GM18868 (cell line): Measurements from ENCODE around the gene GOLGA8F.
"Not testable (repeated sequence)": the region's sequence is repeated elsewhere in the genome, so short reads cannot be mapped to it uniquely, and the experiment has no call there.

Source experiments
- ATAC-seq: cut with Tn5 transposase; IDR thresholded peaks from one replicate; pipeline ENCODE4 v1.9.1; 2021; ENCODE audit warnings: mild to moderate bottlenecking, moderate library complexity; ENCODE audit not compliant: unreplicated experiment

GOLGA8F gene, protein sequence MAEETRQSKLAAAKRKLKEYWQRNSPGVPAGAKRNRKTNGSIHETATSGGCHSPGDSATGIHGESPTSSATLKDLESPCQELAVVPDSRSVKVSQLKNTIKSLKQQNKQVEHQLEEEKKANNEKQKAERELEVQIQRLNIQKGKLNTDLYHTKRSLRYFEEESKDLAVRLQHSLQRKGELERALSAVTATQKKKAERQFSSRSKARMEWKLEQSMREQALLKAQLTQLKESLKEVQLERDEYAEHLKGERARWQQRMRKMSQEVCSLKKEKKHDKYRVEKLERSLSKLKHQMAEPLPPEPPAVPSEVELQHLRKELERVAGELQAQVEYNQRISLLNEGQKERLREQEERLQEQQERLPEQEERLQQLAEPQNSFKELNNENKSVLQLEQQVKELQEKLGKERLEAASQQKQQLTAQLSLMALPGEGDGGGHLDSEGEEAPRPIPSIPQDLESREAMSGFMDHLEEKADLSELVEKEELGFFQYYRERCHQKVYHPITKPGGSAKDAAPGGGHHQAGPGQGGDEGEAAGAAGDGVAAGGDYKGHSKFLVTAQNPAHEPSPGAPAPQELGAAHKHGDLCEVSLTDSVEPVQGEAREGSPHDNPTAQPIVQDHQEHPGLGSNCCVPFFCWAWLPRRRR

DNA sequence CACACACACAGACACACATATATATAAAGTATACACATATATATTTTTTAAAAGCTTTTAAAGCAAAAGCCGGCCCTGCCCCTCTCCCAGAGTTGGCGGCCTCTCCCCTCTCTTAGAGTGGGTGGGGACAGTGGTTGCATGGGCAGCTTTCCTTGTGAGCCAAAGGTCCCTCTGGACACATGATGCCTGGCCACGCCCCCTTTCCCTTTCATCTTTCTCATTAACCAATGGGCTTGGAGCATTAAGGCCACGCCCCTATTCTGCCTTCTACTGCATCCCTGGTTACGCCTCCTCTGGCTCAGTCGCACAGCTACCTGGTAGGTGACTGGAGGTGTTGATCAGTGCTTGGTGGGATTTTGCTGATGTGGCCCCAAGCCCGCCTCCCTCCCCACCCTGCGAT, at the start of gene GOLGA8F:
TSS of gene GOLGA8F (plus strand) at position 301 of the 400 bp plus-strand sequence. CDS start at position 399, 98 bp downstream.
- ATAC-seq: not testable (repeated sequence)

DNA sequence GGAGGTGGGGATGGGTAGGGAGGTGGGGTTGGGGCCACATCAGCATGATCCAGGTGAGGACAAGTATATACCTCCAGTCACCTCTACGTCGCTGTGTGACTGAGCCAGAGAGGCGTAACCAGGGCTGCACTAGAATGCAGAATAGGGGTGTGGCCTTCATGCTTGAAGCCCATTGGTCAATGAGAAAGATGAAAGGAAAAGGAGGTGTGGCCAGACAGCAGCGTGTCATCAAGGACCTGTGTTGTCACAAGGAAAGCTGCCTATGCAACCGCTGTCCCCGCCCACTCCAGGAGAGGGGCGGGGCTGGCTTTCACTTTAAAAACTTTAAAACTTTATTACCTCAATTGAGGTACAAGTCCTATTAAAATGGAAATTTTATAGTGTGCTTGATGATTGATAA, 20.5 kb upstream of the GOLGA8F start, which contains the start of gene GOLGA6L24:
TSS of gene GOLGA6L24 (minus strand) at position 101 of the 400 bp plus-strand sequence. CDS start at position 40, 61 bp downstream.
- not testable (repeated sequence) for ATAC-seq

DNA sequence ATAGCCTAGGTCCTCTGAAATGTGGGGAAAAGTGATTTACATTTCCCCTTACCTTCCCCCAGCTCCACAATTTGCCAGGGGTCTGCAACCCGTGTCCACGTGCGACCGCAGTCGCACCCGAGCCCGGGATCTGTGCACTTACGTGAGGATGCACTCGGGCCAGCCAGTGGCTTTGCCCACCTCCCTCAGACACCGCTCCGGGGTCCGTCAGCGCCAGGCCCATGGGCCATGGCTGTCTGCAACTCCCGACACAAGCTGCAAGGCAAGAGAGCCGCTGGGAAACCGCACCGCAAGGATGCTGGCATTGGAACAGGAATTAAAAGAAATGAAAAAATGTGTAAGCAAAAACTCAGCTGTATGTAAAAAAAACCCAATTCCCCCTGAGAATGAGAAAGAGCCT, 13.0 kb upstream of the GOLGA8F start:
- ATAC-seq: not testable (repeated sequence)

DNA sequence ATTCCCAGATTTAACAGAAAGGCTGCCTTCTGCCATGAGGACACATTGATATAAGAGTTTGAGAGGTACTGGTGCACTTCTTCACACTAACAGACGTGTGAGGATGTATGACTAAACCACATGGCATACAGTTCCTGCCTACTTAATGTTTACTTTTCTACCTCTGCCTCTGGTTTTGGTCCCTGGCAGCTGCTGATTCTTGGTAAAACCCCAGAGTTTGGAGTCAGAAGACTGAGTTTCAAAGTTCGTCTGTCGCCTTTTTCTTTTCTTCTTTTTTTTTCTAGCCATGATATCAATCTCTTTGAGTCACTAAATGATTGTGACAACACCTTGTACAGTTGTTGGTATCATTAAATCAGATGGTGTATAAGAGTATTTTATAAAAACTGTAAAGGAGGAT, 1.6 kb downstream of the GOLGA8F start:
- ATAC-seq: not testable (repeated sequence)

DNA sequence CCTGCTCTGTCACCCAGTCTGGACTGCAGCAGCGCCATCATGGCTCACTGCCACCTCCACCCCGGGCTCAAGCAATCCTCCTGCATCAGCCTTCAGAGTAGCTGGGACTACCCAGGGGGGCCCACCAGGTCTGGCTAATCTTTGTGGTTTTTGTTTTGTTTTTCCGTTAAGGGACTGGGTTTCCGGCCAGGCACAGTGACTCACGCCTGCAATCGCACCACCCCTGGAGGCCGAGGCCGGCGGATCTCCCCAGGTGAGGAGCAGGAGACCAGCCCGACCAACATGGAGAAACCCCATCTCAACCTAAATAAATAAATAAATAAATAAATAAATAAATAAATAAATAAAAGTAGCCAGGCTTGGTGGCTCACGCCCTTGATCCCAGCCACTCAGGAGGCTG, 17.6 kb downstream of the GOLGA8F start:
- not testable (repeated sequence) for ATAC-seq

DNA sequence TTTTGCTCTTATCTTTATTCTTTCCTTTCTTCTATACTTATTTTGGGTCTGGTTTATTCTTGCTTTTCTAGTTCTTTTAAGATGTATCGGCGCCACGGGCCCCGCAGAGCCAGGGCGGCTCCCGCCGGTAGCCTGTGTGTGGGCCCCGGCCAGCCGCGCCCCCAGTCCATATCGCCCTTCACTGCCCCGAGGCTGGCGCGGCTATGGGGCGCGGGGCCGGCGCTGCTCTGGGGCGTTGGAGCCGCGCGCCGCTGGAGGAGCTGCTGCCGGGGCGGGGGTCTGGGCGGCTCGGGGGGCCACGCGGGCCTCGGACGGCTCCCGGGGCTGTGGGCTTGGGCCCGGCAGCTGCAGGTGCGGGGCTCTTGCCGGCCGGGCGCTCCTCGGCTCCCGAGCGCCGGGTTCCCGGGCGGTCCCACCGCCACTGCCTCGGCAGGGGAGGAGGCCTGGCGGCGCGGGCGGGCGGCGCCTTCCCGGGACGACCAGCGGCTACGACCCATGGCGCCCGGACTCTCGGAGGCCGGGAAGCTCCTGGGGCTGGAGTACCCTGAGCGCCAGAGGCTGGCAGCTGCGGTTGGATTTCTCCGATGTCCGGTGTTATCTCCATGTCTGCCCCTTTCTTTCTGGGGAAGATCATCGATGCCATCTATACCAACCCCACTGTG, 24.4 kb downstream of the GOLGA8F start:
- not testable (repeated sequence) for ATAC-seq

DNA sequence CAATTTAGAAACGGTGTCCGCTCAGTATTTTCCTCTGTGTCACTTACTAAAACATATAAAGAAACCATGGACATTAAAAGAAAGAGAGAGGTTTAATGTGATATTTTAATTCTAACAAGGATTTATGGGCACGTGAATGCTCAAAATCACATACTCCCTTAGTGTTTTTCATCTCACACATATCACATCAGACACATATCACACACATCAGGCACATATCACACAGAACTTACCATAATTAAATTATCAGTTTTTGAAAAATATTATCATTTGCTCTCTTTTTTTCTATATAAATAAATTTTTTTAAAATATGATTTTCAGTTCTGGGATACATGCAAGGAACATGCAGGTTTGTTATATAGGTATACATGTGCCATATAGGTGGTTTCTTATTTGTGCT, 42.0 kb downstream of the GOLGA8F start:
- ATAC-seq: not testable (repeated sequence)

DNA sequence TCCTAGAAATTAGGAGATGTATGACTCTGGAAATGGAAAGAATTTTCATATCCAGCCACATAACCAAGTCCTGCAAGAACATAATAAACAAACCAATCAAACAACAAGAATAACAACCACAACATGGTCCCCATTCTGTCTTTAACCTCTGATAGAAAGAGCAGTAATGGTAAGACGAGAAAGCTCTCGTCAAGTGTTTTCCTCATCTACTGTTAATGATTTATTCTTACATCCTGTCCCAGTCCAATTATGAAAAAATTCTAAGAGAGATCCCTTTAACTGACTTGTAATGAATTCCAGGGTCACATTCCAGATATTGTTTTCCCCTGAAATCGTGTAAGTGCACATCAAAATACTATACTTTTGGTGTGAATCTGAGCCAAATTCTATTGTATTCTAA, 57.1 kb downstream of the GOLGA8F start:
- ATAC-seq: not testable (repeated sequence)
